HepG2 (cell line): ENCODE measurements around the gene CLASP1. TPM values are rescaled to one million over a fixed set of nuclear protein-coding genes. Genes with fewer than 3 reads are reported as not detected.

ENCODE experiments used
- ATAC-seq: fragments of 200-7000 bp; cut with Tn5 transposase; 3 replicates; pipeline ENCODE4 v1.9.1; 2020; ENCODE audit warnings: mild to moderate bottlenecking, moderate library complexity
- BruUV-seq: library from RNA; stranded (reverse); fragments of 400-500 nt; replicated peaks from 2 replicates; lab custom pipeline; 2021; lab: Mats Ljungman, UMichigan
- CTCF ChIA-PET: fragments of 300-600 bp; formaldehyde crosslinking; extraction: SDS; loops from one replicate; lab custom pipeline; 2021; ENCODE audit warnings: low total read pairs, inconsistent platforms, low intra/inter-chr PET ratio; lab: Yijun Ruan, JAX
- POLR2A ChIA-PET: fragments of 350-600 bp; sonication (Branson Sonifier 250); formaldehyde crosslinking; loops from one replicate; lab custom pipeline; 2020; ENCODE audit warnings: antibody characterized with exemption, inconsistent platforms; lab: Yijun Ruan, JAX
- DNase-seq: peaks from one replicate; pipeline ENCODE4 v3.0.0-alpha.2; 2015; ENCODE audit warnings: low spot score
- FAIRE-seq: peaks from 3 replicates; lab custom pipeline; 2011; peaks lifted over from hg19 to GRCh38; lab: Jason Lieb, UNC
- H2AFZ ChIP-seq: one replicate; pipeline ENCODE4 v1.6.1; 2011; ENCODE audit warnings: low read length, inconsistent platforms
- H3K27ac ChIP-seq: fragments of 300-600 bp; 3 replicates; pipeline ENCODE4 v1.8.0; 2011; ENCODE audit warnings: mixed run types, mild to moderate bottlenecking, mixed read lengths, low read length, inconsistent platforms; ENCODE audit not compliant: insufficient read depth; ENCODE audit errors: extremely low read length
- H3K27me3 ChIP-seq, 2 experiments: fragments of 200-600 bp in 1 of 2; 2 replicates in 1 of 2; 3 replicates in 1 of 2; pipeline versions ENCODE4 v1.6.0 to v1.8.0; 2011; ENCODE audit warnings: low read length in 2 of 2, mild to moderate bottlenecking in 2 of 2, moderate library complexity in 2 of 2, inconsistent platforms in 1 of 2; ENCODE audit not compliant: insufficient read depth in 2 of 2, control insufficient read depth in 1 of 2
- H3K36me3 ChIP-seq, 2 experiments: fragments of 200-600 bp in 1 of 2; replicated peaks in 1 of 2; 2 replicates in 1 of 2; 3 replicates in 1 of 2; pipeline versions ENCODE4 v1.5.1 to v1.8.0; 2011; ENCODE audit warnings: low read length in 2 of 2, inconsistent platforms in 1 of 2; ENCODE audit not compliant: insufficient read depth in 2 of 2, control insufficient read depth in 1 of 2
- H3K4me1 ChIP-seq: 2 replicates; pipeline ENCODE4 v1.5.1; 2012; ENCODE audit warnings: low read length, inconsistent platforms; ENCODE audit not compliant: insufficient read depth
- H3K4me2 ChIP-seq: 2 replicates; pipeline ENCODE4 v1.6.0; 2011; ENCODE audit warnings: low read depth, low read length, inconsistent platforms
- H3K4me3 ChIP-seq, 3 experiments: fragments of 200-600 bp in 1 of 3; sonication (generic), shearing (Covaris generic) in 1 of 3; replicated peaks in 1 of 3; 2 replicates each; pipeline ENCODE4 v1.5.1; 2011 to 2016; ENCODE audit warnings: low read length in 3 of 3, inconsistent platforms in 2 of 3, low read depth in 2 of 3, mild to moderate bottlenecking in 2 of 3, control low read depth in 1 of 3, mixed read lengths in 1 of 3; ENCODE audit not compliant: insufficient read depth in 1 of 3
- H3K79me2 ChIP-seq: one replicate; pipeline ENCODE4 v1.6.1; 2011; ENCODE audit warnings: low read length, inconsistent platforms; ENCODE audit not compliant: insufficient read depth
- H3K9ac ChIP-seq: 2 replicates; pipeline ENCODE4 v1.6.0; 2011; ENCODE audit warnings: mild to moderate bottlenecking, low read depth, low read length, inconsistent platforms; ENCODE audit not compliant: insufficient read depth
- H3K9me3 ChIP-seq: 2 replicates; pipeline ENCODE4 v1.5.1; 2012; ENCODE audit warnings: mild to moderate bottlenecking, low read length
- H4K20me1 ChIP-seq: 2 replicates; pipeline ENCODE4 v1.6.0; 2011; ENCODE audit warnings: inconsistent platforms, mild to moderate bottlenecking, low read length, moderate library complexity; ENCODE audit not compliant: insufficient read depth
- AGO2 ChIP-seq: fragments of 200-400 bp; formaldehyde crosslinking; optimal IDR thresholded peaks from 2 replicates; pipeline ENCODE3; 2017; ENCODE audit warnings: mild to moderate bottlenecking, low read depth, low read length, moderate library complexity
- CCAR2 ChIP-seq: fragments of 200-400 bp; formaldehyde crosslinking; optimal IDR thresholded peaks from 2 replicates; pipeline ENCODE3; 2018; ENCODE audit warnings: low read depth, mild to moderate bottlenecking, low read length, moderate library complexity
- CENPT ChIP-seq: sonication (generic); formaldehyde crosslinking; IDR thresholded peaks from 2 replicates; pipeline ENCODE4 v1.8.0; 2022; ENCODE audit warnings: low read depth, mild to moderate bottlenecking, moderate library complexity, missing genetic modification reagents
- EED ChIP-seq: sonication (generic); formaldehyde crosslinking; IDR thresholded peaks from 2 replicates; pipeline ENCODE4 v1.5.0; 2020; ENCODE audit warnings: mild to moderate bottlenecking, missing genetic modification reagents
- ETV6 ChIP-seq: sonication (generic); formaldehyde crosslinking; conservative IDR thresholded peaks from 2 replicates; pipeline ENCODE4 v1.4.0; 2020; ENCODE audit warnings: missing genetic modification reagents
- ZKSCAN1 ChIP-seq: fragments of 150-350 bp; IDR thresholded peaks from 2 replicates; pipeline ENCODE4 v1.6.1; 2014; ENCODE audit warnings: low read length
- ZNF513 ChIP-seq: sonication (generic); formaldehyde crosslinking; conservative IDR thresholded peaks from 2 replicates; pipeline ENCODE4 v1.5.0; 2020; ENCODE audit warnings: missing genetic modification reagents
- ZNF615 ChIP-seq: sonication (generic); formaldehyde crosslinking; IDR thresholded peaks from 2 replicates; pipeline ENCODE4 v1.5.0; 2020; ENCODE audit warnings: mild to moderate bottlenecking, missing genetic modification reagents, borderline replicate concordance
- WGBS: methylation state at CpG from one replicate; pipeline ENCODE4 v1.1.6; 2017; ENCODE audit warnings: low lambda C conversion rate; 5-methylcytosine and 5-hydroxymethylcytosine counted together
- in situ Hi-C: cut with HindIII; loops from 2 replicates; pipeline ENCODE4 v1.10.0; 2017; ENCODE audit warnings: low pct_unique_long_range_greater_than_20kb; ENCODE audit not compliant: extremely low pct_ligation_motif_present
- intact Hi-C: fragments of 100-400 bp; cut with micrococcal nuclease; formaldehyde crosslinking; loops from one replicate; pipeline ENCODE4 v1.10.0; 2022; ENCODE audit not compliant: unreplicated experiment
- polyA plus RNA-seq, 8 experiments: library from polyadenylated mRNA; depleted of rRNA in 3 of 8; stranded (reverse) in 7 of 8; unstranded in 1 of 8; fragments of >200 nt; fragmentation: Illumina TruSeq in 4 of 8; extraction: Trizol in 4 of 8; gene quantifications; 2 replicates each; pipeline versions ENCODE4 v1.2.1 to v1.2.3, GENCODE V29; 2011 to 2016; ENCODE audit warnings: low read depth in 4 of 8, missing spikeins in 1 of 8, mixed read lengths in 1 of 8; ENCODE audit not compliant: insufficient read depth in 1 of 8
- total RNA-seq, 5 experiments: library from RNA; depleted of rRNA; stranded (reverse); fragments of >200 nt; fragmentation: Illumina TruSeq; extraction: Trizol; gene quantifications; 2 replicates each; pipeline ENCODE4 v1.2.3, GENCODE V29; 2016; ENCODE audit warnings: low read depth in 1 of 5

CLASP1 gene
- total and polyA plus RNA-seq, 2 of the 13 experiments (the other 11 are each of a cell fraction or from before 2014, with no cell fraction given): 11.7 to 47.9 TPM

GRCh38 chr2:121367246-121367900 is 281.9 kb downstream of the CLASP1 start:
- in situ Hi-C loops: no loop called here
- Histone ChIP-seq H3K9ac (no peak overlapping the region), H3K9me3 (no peaks in the 10 kb centered on the region), H3K36me3 (peaks cover 32 to 68% of the 10 kb centered on the region in 2 experiments), H4K20me1 (no peaks in the 10 kb centered on the region), H3K4me3 (no peak overlapping the region), H3K27me3 (no peaks in the 10 kb centered on the region), H3K79me2 (no peaks in the 10 kb centered on the region), H3K27ac (no peak overlapping the region), H3K4me1 (no peaks in the 10 kb centered on the region), H2AFZ (no peak overlapping the region), H3K4me2 (no peak overlapping the region)
- ChIA-PET CTCF (no interaction called here), POLR2A (no interaction called here)
- no TSS peak for BruUV-seq
- DNase-seq (no peak), FAIRE-seq (no peak), ATAC-seq (no peak)
- intact Hi-C loops: no loop called here
- no peak for TF ChIP-seq ZNF513
- TF ChIP-seq CENPT (CRISPR knock-in tag): no peak
- peak; percentile 45 for TF ChIP-seq AGO2
- peak; percentile 66; the same call in 1 of the 2 replicates for TF ChIP-seq ZKSCAN1
- no peak for TF ChIP-seq ZNF615
- no peak for TF ChIP-seq EED (CRISPR knock-in tag)
- no peak for TF ChIP-seq ETV6 (CRISPR knock-in tag)
- TF ChIP-seq CCAR2: no peak
- WGBS: 98% methylated on average over 26 of the region's 26 CpGs
